GM12878 (cell line): ENCODE results near the gene HAAO. TPM values are rescaled to one million over a fixed set of nuclear protein-coding genes. Genes with fewer than 3 reads are reported as not detected.

Source experiments
- ATAC-seq: fragments of 200-7000 bp; cut with Tn5 transposase; 3 replicates; pipeline ENCODE4 v1.9.1; 2020; ENCODE audit warnings: mild to moderate bottlenecking, moderate library complexity
- BruUV-seq: library from RNA; stranded (reverse); fragments of 400-500 nt; replicated peaks from 2 replicates; lab custom pipeline; 2021; lab: Mats Ljungman, UMichigan
- CTCF ChIA-PET: fragments of 300-600 bp; sonication (Branson Sonifier 250); formaldehyde crosslinking; extraction: SDS; loops from one replicate; lab custom pipeline; 2021; ENCODE audit warnings: inconsistent platforms; lab: Yijun Ruan, JAX
- POLR2A ChIA-PET: fragments of 350-600 bp; formaldehyde crosslinking; extraction: SDS; loops from one replicate; lab custom pipeline; 2021; ENCODE audit warnings: inconsistent platforms; lab: Charles Lee
- RAD21 ChIA-PET: fragments of 300-600 bp; sonication (Branson Sonifier 250); formaldehyde crosslinking; loops from one replicate; lab custom pipeline; 2023; ENCODE audit warnings: antibody characterized with exemption; ENCODE audit not compliant: unreplicated experiment; lab: Charles Lee
- SMC1A ChIA-PET: fragments of 300-600 bp; sonication (Branson Sonifier 250); formaldehyde crosslinking; loops from one replicate; lab custom pipeline; 2023; ENCODE audit not compliant: unreplicated experiment, uncharacterized antibody; lab: Charles Lee
- DNase-seq: peaks from one replicate; pipeline ENCODE4 v3.0.0-alpha.2; 2011; ENCODE audit warnings: low read depth, low spot score
- FAIRE-seq: peaks from 3 replicates; lab custom pipeline; 2011; peaks lifted over from hg19 to GRCh38; lab: Jason Lieb, UNC
- H2AFZ ChIP-seq: 2 replicates; pipeline ENCODE4 v1.6.0; 2011; ENCODE audit warnings: low read depth, low read length, control low read depth; ENCODE audit not compliant: control insufficient read depth
- H3K27ac ChIP-seq: 2 replicates; pipeline ENCODE4 v1.5.1; 2011; ENCODE audit warnings: control low read depth; ENCODE audit not compliant: control insufficient read depth, insufficient read depth
- H3K27me3 ChIP-seq, 2 experiments: replicated peaks in 1 of 2; 2 replicates each; pipeline versions ENCODE4 v1.6.0 to v1.6.1; 2011; ENCODE audit warnings: low read length in 1 of 2; ENCODE audit not compliant: control insufficient read depth in 2 of 2, insufficient read depth in 2 of 2
- H3K36me3 ChIP-seq, 2 experiments: 2 replicates each; pipeline ENCODE4 v1.5.1; 2011; ENCODE audit warnings: low read length in 1 of 2; ENCODE audit not compliant: control insufficient read depth in 2 of 2, insufficient read depth in 2 of 2
- H3K4me1 ChIP-seq: 2 replicates; pipeline ENCODE4 v1.6.1; 2011; ENCODE audit warnings: mild to moderate bottlenecking, low read length, moderate library complexity, mixed read lengths; ENCODE audit not compliant: control insufficient read depth, insufficient read depth
- H3K4me2 ChIP-seq: 2 replicates; pipeline ENCODE4 v1.6.0; 2011; ENCODE audit warnings: control low read depth; ENCODE audit not compliant: control insufficient read depth, insufficient read depth
- H3K4me3 ChIP-seq: fragments of 200-600 bp; sonication (generic); 2 replicates; pipeline ENCODE4 v1.5.1; 2016
- H3K79me2 ChIP-seq: 2 replicates; pipeline ENCODE4 v1.6.0; 2011; ENCODE audit warnings: low read length; ENCODE audit not compliant: control insufficient read depth, insufficient read depth
- H3K9ac ChIP-seq: 2 replicates; pipeline ENCODE4 v1.8.0; 2011; ENCODE audit warnings: low read length, control low read depth, mixed read lengths; ENCODE audit not compliant: control insufficient read depth, insufficient read depth
- H3K9me3 ChIP-seq: replicated peaks from 3 replicates; pipeline ENCODE4 v1.5.1; 2011; ENCODE audit warnings: mild to moderate bottlenecking, low read length; ENCODE audit not compliant: control insufficient read depth, insufficient read depth
- H4K20me1 ChIP-seq: 2 replicates; pipeline ENCODE4 v1.6.0; 2011; ENCODE audit not compliant: control insufficient read depth, insufficient read depth
- ATF7 ChIP-seq: fragments of 450-650 bp; IDR thresholded peaks from 2 replicates; pipeline ENCODE4 v1.6.1; 2016; ENCODE audit warnings: low read depth, mild to moderate bottlenecking
- CHD1 ChIP-seq: IDR thresholded peaks from 2 replicates; pipeline ENCODE4 v1.6.1; 2012; ENCODE audit warnings: low read depth, low read length, improper control_type of control experiment
- DPF2 ChIP-seq: fragments of 450-650 bp; IDR thresholded peaks from 2 replicates; pipeline ENCODE4 v1.6.1; 2017; ENCODE audit warnings: mild to moderate bottlenecking
- ESRRA ChIP-seq: IDR thresholded peaks from 2 replicates; pipeline ENCODE4 v1.6.1; 2012; ENCODE audit warnings: mild to moderate bottlenecking, low read length, improper control_type of control experiment
- GATAD2B ChIP-seq: fragments of 450-650 bp; conservative IDR thresholded peaks from 2 replicates; pipeline ENCODE4 v1.6.1; 2017; ENCODE audit warnings: low read depth, mild to moderate bottlenecking, moderate library complexity
- HDAC2 ChIP-seq: fragments of 200-600 bp; sonication (generic); IDR thresholded peaks from 2 replicates; pipeline ENCODE4 v1.6.1; 2017
- HDAC6 ChIP-seq: fragments of 200-600 bp; sonication (generic); IDR thresholded peaks from one replicate; pipeline ENCODE4 v1.8.0; 2017; ENCODE audit warnings: antibody characterized with exemption; ENCODE audit not compliant: unreplicated experiment
- HDGF ChIP-seq: fragments of 450-650 bp; IDR thresholded peaks from 2 replicates; pipeline ENCODE4 v1.6.1; 2016; ENCODE audit warnings: antibody characterized with exemption
- KLF5 ChIP-seq: fragments of 450-650 bp; IDR thresholded peaks from 2 replicates; pipeline ENCODE4 v1.6.1; 2014; ENCODE audit warnings: mild to moderate bottlenecking; ENCODE audit not compliant: partially characterized antibody
- MTA3 ChIP-seq: IDR thresholded peaks from 2 replicates; pipeline ENCODE4 v1.6.1; 2012; ENCODE audit warnings: low read length, inconsistent platforms, borderline replicate concordance
- SIX5 ChIP-seq: IDR thresholded peaks from 2 replicates; pipeline ENCODE4 v1.6.1; 2011; ENCODE audit warnings: mild to moderate bottlenecking, low read depth, low read length, moderate library complexity; ENCODE audit not compliant: severe bottlenecking
- TARDBP ChIP-seq: IDR thresholded peaks from 2 replicates; pipeline ENCODE4 v1.6.1; 2016; ENCODE audit warnings: borderline replicate concordance
- YY1 ChIP-seq: IDR thresholded peaks from 2 replicates; pipeline ENCODE4 v1.6.1; 2011; ENCODE audit warnings: low read depth, mild to moderate bottlenecking, low read length
- WGBS: methylation state at CpG from one replicate; pipeline ENCODE4 v1.1.6; 2016; ENCODE audit warnings: low lambda C conversion rate; ENCODE audit not compliant: insufficient replicate concordance, insufficient coverage; ENCODE audit errors: missing lambda C conversion rate; 5-methylcytosine and 5-hydroxymethylcytosine counted together
- in situ Hi-C: fragments of 300-500 bp; cut with MboI; formaldehyde crosslinking; loops from 9 replicates; pipeline ENCODE4 v1.14.3; 2018; ENCODE audit warnings: mixed read lengths
- intact Hi-C: fragments of 100-400 bp; cut with micrococcal nuclease; formaldehyde crosslinking; loops from one replicate; pipeline ENCODE4 v1.14.2; 2022; ENCODE audit not compliant: unreplicated experiment
- polyA plus RNA-seq, 11 experiments: library from polyadenylated mRNA; depleted of rRNA in 4 of 11; unstranded in 6 of 11; stranded (reverse) in 5 of 11; fragments of >200 nt; fragmentation: Nextera tagmentation in 4 of 11; fragmentation: Illumina TruSeq in 1 of 11; extraction: Ambion mirVana in 4 of 11; extraction: Trizol in 1 of 11; gene quantifications; 1 replicate in 1 of 11; 2 replicates in 10 of 11; pipeline versions ENCODE4 v1.2.1 to v1.2.3, GENCODE V29; 2011 to 2016; ENCODE audit warnings: inconsistent platforms in 2 of 11, missing spikeins in 2 of 11, low read depth in 1 of 11
- total RNA-seq, 4 experiments: library from RNA; depleted of rRNA in 3 of 4; stranded (reverse); fragments of >200 nt in 3 of 4; fragmentation: Illumina TruSeq in 1 of 4; extraction: Trizol in 1 of 4; gene quantifications; 2 replicates each; pipeline versions ENCODE4 v1.2.1 to v1.2.3, GENCODE V29; 2013 to 2021
- TF ChIP-seq, protein P1 (sequence below): fragments of 450-650 bp; IDR thresholded peaks from 2 replicates; pipeline ENCODE4 v1.6.1; 2017; ENCODE audit warnings: mild to moderate bottlenecking, low read depth, inconsistent platforms; ENCODE audit not compliant: poor library complexity, severe bottlenecking
- TF ChIP-seq, protein P2 (sequence below): IDR thresholded peaks from 2 replicates; pipeline ENCODE4 v1.6.1; 2011; ENCODE audit warnings: mild to moderate bottlenecking, low read depth, low read length, moderate library complexity; ENCODE audit not compliant: insufficient replicate concordance
- TF ChIP-seq, protein P3 (sequence below): fragments of 450-650 bp; IDR thresholded peaks from 2 replicates; pipeline ENCODE4 v1.6.1; 2017; ENCODE audit warnings: low read depth, mild to moderate bottlenecking, moderate library complexity
- TF ChIP-seq, protein P4 (sequence below): IDR thresholded peaks from 2 replicates; pipeline ENCODE4 v1.6.1; 2012; ENCODE audit warnings: improper control_type of control experiment, low read depth, low read length; ENCODE audit not compliant: insufficient replicate concordance

The HAAO gene
- total and polyA plus RNA-seq, 10 of the 15 experiments (the other 5 are each of a cell fraction or from before 2014, with no cell fraction given), result 4.3 to 58.7 (median 26.8) TPM

DNA sequence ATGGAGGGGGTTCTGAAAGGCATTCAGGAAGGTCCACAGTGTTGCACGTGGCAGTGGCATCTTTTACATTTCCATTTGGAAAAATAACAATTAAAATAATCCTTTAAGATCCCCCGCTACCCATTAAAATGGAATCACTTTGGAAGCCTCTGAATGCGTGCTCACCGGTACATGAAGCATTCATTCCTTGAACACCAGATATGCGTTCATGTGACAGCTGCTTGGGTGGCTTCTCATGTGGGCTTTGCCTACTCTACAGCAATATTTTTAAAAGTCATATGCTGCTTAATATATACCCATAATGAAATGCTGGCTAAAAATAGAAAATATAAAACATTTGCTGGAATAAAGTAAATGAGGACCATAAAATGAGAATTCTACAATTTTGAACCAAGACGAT, 14.4 kb upstream of the HAAO start:
- in situ Hi-C loops, result no loop called here
- H4K20me1 ChIP-seq, result no peaks in the 10 kb centered on the region

More for the DNA sequence above, 14.4 kb upstream of the HAAO start:
- CTCF ChIA-PET, result no interaction called here
- intact Hi-C loops, result no loop called here
- no TSS peak for BruUV-seq
- no peaks in the 10 kb centered on the region for H3K27me3 ChIP-seq
- POLR2A ChIA-PET, result no interaction called here
- peaks cover 9% of the 10 kb centered on the region for H3K4me1 ChIP-seq
- H3K27ac ChIP-seq, result no peak overlapping the region
- H3K4me3 ChIP-seq, result no peak overlapping the region
- no peak overlapping the region for H2AFZ ChIP-seq
- TF ChIP-seq, protein P1, sequence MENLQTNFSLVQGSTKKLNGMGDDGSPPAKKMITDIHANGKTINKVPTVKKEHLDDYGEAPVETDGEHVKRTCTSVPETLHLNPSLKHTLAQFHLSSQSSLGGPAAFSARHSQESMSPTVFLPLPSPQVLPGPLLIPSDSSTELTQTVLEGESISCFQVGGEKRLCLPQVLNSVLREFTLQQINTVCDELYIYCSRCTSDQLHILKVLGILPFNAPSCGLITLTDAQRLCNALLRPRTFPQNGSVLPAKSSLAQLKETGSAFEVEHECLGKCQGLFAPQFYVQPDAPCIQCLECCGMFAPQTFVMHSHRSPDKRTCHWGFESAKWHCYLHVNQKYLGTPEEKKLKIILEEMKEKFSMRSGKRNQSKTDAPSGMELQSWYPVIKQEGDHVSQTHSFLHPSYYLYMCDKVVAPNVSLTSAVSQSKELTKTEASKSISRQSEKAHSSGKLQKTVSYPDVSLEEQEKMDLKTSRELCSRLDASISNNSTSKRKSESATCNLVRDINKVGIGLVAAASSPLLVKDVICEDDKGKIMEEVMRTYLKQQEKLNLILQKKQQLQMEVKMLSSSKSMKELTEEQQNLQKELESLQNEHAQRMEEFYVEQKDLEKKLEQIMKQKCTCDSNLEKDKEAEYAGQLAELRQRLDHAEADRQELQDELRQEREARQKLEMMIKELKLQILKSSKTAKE, result no peak
- TF ChIP-seq, protein P2, sequence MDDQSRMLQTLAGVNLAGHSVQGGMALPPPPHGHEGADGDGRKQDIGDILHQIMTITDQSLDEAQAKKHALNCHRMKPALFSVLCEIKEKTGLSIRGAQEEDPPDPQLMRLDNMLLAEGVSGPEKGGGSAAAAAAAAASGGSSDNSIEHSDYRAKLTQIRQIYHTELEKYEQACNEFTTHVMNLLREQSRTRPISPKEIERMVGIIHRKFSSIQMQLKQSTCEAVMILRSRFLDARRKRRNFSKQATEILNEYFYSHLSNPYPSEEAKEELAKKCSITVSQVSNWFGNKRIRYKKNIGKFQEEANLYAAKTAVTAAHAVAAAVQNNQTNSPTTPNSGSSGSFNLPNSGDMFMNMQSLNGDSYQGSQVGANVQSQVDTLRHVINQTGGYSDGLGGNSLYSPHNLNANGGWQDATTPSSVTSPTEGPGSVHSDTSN, result no peak
- TF ChIP-seq HDAC2 (no peak), SIX5 (no peak), MTA3 (no peak), HDGF (no peak), DPF2 (no peak), ATF7 (no peak), HDAC6 (no peak), GATAD2B (no peak), TARDBP (no peak), CHD1 (no peak), ESRRA (no peak), YY1 (no peak), KLF5 (no peak)
- TF ChIP-seq, protein P3, sequence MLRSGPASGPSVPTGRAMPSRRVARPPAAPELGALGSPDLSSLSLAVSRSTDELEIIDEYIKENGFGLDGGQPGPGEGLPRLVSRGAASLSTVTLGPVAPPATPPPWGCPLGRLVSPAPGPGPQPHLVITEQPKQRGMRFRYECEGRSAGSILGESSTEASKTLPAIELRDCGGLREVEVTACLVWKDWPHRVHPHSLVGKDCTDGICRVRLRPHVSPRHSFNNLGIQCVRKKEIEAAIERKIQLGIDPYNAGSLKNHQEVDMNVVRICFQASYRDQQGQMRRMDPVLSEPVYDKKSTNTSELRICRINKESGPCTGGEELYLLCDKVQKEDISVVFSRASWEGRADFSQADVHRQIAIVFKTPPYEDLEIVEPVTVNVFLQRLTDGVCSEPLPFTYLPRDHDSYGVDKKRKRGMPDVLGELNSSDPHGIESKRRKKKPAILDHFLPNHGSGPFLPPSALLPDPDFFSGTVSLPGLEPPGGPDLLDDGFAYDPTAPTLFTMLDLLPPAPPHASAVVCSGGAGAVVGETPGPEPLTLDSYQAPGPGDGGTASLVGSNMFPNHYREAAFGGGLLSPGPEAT, result no peak
- TF ChIP-seq, protein P4, sequence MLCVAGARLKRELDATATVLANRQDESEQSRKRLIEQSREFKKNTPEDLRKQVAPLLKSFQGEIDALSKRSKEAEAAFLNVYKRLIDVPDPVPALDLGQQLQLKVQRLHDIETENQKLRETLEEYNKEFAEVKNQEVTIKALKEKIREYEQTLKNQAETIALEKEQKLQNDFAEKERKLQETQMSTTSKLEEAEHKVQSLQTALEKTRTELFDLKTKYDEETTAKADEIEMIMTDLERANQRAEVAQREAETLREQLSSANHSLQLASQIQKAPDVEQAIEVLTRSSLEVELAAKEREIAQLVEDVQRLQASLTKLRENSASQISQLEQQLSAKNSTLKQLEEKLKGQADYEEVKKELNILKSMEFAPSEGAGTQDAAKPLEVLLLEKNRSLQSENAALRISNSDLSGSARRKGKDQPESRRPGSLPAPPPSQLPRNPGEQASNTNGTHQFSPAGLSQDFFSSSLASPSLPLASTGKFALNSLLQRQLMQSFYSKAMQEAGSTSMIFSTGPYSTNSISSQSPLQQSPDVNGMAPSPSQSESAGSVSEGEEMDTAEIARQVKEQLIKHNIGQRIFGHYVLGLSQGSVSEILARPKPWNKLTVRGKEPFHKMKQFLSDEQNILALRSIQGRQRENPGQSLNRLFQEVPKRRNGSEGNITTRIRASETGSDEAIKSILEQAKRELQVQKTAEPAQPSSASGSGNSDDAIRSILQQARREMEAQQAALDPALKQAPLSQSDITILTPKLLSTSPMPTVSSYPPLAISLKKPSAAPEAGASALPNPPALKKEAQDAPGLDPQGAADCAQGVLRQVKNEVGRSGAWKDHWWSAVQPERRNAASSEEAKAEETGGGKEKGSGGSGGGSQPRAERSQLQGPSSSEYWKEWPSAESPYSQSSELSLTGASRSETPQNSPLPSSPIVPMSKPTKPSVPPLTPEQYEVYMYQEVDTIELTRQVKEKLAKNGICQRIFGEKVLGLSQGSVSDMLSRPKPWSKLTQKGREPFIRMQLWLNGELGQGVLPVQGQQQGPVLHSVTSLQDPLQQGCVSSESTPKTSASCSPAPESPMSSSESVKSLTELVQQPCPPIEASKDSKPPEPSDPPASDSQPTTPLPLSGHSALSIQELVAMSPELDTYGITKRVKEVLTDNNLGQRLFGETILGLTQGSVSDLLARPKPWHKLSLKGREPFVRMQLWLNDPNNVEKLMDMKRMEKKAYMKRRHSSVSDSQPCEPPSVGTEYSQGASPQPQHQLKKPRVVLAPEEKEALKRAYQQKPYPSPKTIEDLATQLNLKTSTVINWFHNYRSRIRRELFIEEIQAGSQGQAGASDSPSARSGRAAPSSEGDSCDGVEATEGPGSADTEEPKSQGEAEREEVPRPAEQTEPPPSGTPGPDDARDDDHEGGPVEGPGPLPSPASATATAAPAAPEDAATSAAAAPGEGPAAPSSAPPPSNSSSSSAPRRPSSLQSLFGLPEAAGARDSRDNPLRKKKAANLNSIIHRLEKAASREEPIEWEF, result no peak
- TF ChIP-seq, all 136 proteins: peak for 0
- Histone ChIP-seq H3K79me2 (no peaks in the 10 kb centered on the region), H3K9ac (no peak overlapping the region), H3K36me3 (no peaks in the 10 kb centered on the region), H3K9me3 (no peaks in the 10 kb centered on the region), H3K4me2 (no peak overlapping the region)
- DNase-seq (no peak), FAIRE-seq (no peak), ATAC-seq (no peak)
- 88% methylated on average over 6 of the region's 6 CpGs for WGBS
- ChIA-PET RAD21 (no interaction called here), SMC1A (no interaction called here)
